ENCODE results near the gene TMOD1.

- TF ChIP-seq CTCF (IDR thresholded peaks at IDR 0.05; ENCODE audit: low read depth, low read length, missing input control) (no peak), FOXA1 (IDR thresholded peaks at IDR 0.05) (no peak)
Measured at GRCh38 chr9:97638666-97639065, 137.2 kb downstream of the TMOD1 start.
